CD4-positive, alpha-beta T cell (primary cell): ENCODE measurements around the gene HNRNPAB. TPM values are rescaled to one million over a fixed set of nuclear protein-coding genes. Genes with fewer than 3 reads are reported as not detected.

ENCODE experiments used
- ATAC-seq: fragments of 200-7000 bp; cut with Tn5 transposase; one replicate; pipeline ENCODE4 v1.10.0; 2022; ENCODE audit warnings: mild to moderate bottlenecking; ENCODE audit not compliant: poor library complexity
- CTCF ChIA-PET: fragments of 350-600 bp; sonication (Branson Sonifier 250); formaldehyde crosslinking; loops from one replicate; lab custom pipeline; 2021; ENCODE audit warnings: antibody characterized with exemption, inconsistent platforms; lab: Charles Lee
- POLR2A ChIA-PET: fragments of 350-600 bp; sonication (Branson Sonifier 250); formaldehyde crosslinking; loops from one replicate; lab custom pipeline; 2021; ENCODE audit warnings: antibody characterized with exemption, inconsistent platforms; lab: Charles Lee
- DNase-seq, 14 experiments: peaks; one replicate each; pipeline ENCODE4 v3.0.0-alpha.2; 2013 to 2020; ENCODE audit warnings: mixed read lengths in 2 of 14
- H3K27ac ChIP-seq, 2 donors: one replicate each; pipeline versions ENCODE4 v1.5.1 to v1.7.0; 2013; ENCODE audit warnings: low read length in 2 of 2, low read depth in 1 of 2, mild to moderate bottlenecking in 1 of 2
- H3K27me3 ChIP-seq, 2 experiments: 1 replicate in 1 of 2; 2 replicates in 1 of 2; pipeline versions ENCODE4 v1.6.1 to v1.7.0; 2013; ENCODE audit warnings: low read length in 2 of 2, control low read depth in 1 of 2, mild to moderate bottlenecking in 1 of 2, moderate library complexity in 1 of 2; ENCODE audit not compliant: insufficient read depth in 2 of 2, control insufficient read depth in 1 of 2
- H3K36me3 ChIP-seq: one replicate; pipeline ENCODE4 v1.6.1; 2013; ENCODE audit warnings: low read length, control low read depth; ENCODE audit not compliant: insufficient read depth
- H3K4me1 ChIP-seq: one replicate; pipeline ENCODE4 v1.6.1; 2013; ENCODE audit warnings: low read length, control low read depth; ENCODE audit not compliant: insufficient read depth
- H3K4me3 ChIP-seq: one replicate; pipeline ENCODE4 v1.5.1; 2013; ENCODE audit warnings: mild to moderate bottlenecking, low read length, moderate library complexity
- H3K9me3 ChIP-seq, 2 experiments: 1 replicate in 1 of 2; 2 replicates in 1 of 2; pipeline versions ENCODE4 v1.6.1 to v1.7.0; 2013; ENCODE audit warnings: low read length in 2 of 2, mild to moderate bottlenecking in 2 of 2, control low read depth in 1 of 2, moderate library complexity in 1 of 2; ENCODE audit not compliant: control insufficient read depth in 1 of 2, insufficient read depth in 1 of 2
- H3K27ac Mint-ChIP-seq: one replicate; pipeline ENCODE4 v1.8.0; 2020; ENCODE audit warnings: mixed read lengths
- H3K27me3 Mint-ChIP-seq: one replicate; pipeline ENCODE4 v1.8.0; 2021; ENCODE audit warnings: mixed read lengths
- H3K36me3 Mint-ChIP-seq: one replicate; pipeline ENCODE4 v1.8.0; 2021; ENCODE audit warnings: low read depth, mixed read lengths
- H3K4me1 Mint-ChIP-seq: one replicate; pipeline ENCODE4 v1.8.0; 2021; ENCODE audit warnings: low read depth, mixed read lengths
- H3K4me3 Mint-ChIP-seq: one replicate; pipeline ENCODE4 v1.8.0; 2020; ENCODE audit warnings: mild to moderate bottlenecking, mixed read lengths
- H3K9me3 Mint-ChIP-seq: one replicate; pipeline ENCODE4 v1.8.0; 2020; ENCODE audit warnings: mixed read lengths
- CTCF ChIP-seq: fragments of 200-600 bp; IDR thresholded peaks from one replicate; pipeline ENCODE4 v1.8.0; 2022; ENCODE audit warnings: antibody characterized with exemption, mild to moderate bottlenecking
- intact Hi-C, 2 experiments: fragments of 100-400 bp; cut with DNase I in 1 of 2; cut with micrococcal nuclease in 1 of 2; formaldehyde crosslinking; loops; one replicate each; pipeline versions ENCODE4 v1.15.1 to v1.9.0; 2023 to 2025; cut with DNase I, micrococcal nuclease
- total RNA-seq, 174 experiments: library from RNA in 2 of 174; stranded (reverse) in 2 of 174; gene quantifications; one replicate each; pipeline ENCODE4 v1.2.3 and lab custom pipeline; 2021 to 2026

The HNRNPAB gene
- total RNA-seq, 2 experiments from 2014 or later: 63.6 to 68.9 TPM

GRCh38 chr5:178182158-178182876, 22.0 kb upstream of the HNRNPAB start:
- ATAC-seq: no peak
- Histone ChIP-seq H3K4me1 (peaks cover 5% of the 10 kb centered on the region), H3K27ac (no peak overlapping the region), H3K27me3 (no peaks in the 10 kb centered on the region), H3K4me3 (no peak overlapping the region), H3K9me3 (no peaks in the 10 kb centered on the region), H3K36me3 (no peaks in the 10 kb centered on the region)
- Mint-ChIP-seq H3K4me1 (peaks cover 7% of the 10 kb centered on the region), H3K9me3 (no peaks in the 10 kb centered on the region), H3K36me3 (no peaks in the 10 kb centered on the region), H3K4me3 (no peak overlapping the region), H3K27ac (no peak overlapping the region), H3K27me3 (peaks cover 6% of the 10 kb centered on the region)
- CTCF ChIA-PET: no interaction called here
- POLR2A ChIA-PET: interaction anchor here (0.7 to 1.4 kb wide), 2 partner anchors 22 to 82 kb away, joined by 3 to 4 read pairs; partner anchors contain the start of gene HNRNPAB
- no peak for DNase-seq
- intact Hi-C loops: no loop called here
- TF ChIP-seq CTCF: no peak

DNA sequence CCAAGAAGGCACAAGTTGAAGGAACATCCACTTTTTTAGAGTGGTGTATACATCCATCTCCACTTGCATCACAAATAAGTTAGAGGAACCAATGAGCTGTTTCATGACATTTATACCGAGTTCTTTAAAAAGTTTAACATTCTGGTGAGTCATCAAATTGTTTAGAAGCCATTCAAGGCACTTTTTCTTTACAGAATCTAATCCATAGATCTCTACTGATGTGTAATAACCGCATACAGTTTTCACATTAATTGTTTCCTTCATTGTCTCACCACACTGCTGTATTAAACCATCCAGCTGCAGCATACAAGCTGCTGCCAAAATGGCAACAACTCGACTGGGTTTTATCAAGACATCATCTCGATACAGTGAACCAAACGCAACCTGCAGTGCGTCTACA, 17.9 kb upstream of the HNRNPAB start:
- POLR2A ChIA-PET: interaction anchor here (1.0 kb wide), 1 partner anchor 33 kb away, joined by 5 read pairs; the partner anchor contains the start of gene NHP2
- H3K36me3 ChIP-seq: no peaks in the 10 kb centered on the region
- H3K4me1 Mint-ChIP-seq: peaks cover 7% of the 10 kb centered on the region
- no peak overlapping the region for H3K27ac ChIP-seq
- H3K27me3 Mint-ChIP-seq: peaks cover 4% of the 10 kb centered on the region
- no peaks in the 10 kb centered on the region for H3K9me3 Mint-ChIP-seq
- DNase-seq (no peak), ATAC-seq (no peak)
- intact Hi-C loops: no loop called here
- H3K4me3 ChIP-seq: no peak overlapping the region
- H3K4me3 Mint-ChIP-seq: no peak overlapping the region
- no peak overlapping the region for H3K27ac Mint-ChIP-seq
- peaks cover 5% of the 10 kb centered on the region for H3K4me1 ChIP-seq
- peaks cover 0 to 8% of the 10 kb centered on the region in 2 experiments for H3K27me3 ChIP-seq
- no peak for TF ChIP-seq CTCF
- H3K9me3 ChIP-seq: no peaks in the 10 kb centered on the region
- CTCF ChIA-PET: no interaction called here
- no peaks in the 10 kb centered on the region for H3K36me3 Mint-ChIP-seq

GRCh38 chr5:178187014-178187413, 17.3 kb upstream of the HNRNPAB start, which contains the start of gene GMCL2:
TSS of gene GMCL2 (minus strand) at chr5:178187371. CDS start at chr5:178187299, 72 bp downstream.
- ATAC-seq (no peak), DNase-seq (peak in 1 of 14 experiments; percentile 18)
- no peak within 1 kb of the TSS for H3K27ac ChIP-seq
- Mint-ChIP-seq H3K4me1 (peaks cover 6% of the 10 kb centered on the region), H3K27me3 (peaks cover 4% of the 10 kb centered on the region), H3K27ac (no peak within 1 kb of the TSS), H3K9me3 (no peaks in the 10 kb centered on the region), H3K36me3 (no peaks in the 10 kb centered on the region), H3K4me3 (no peak within 1 kb of the TSS)
- H3K27me3 ChIP-seq: peaks cover under 1 to 8% of the 10 kb centered on the region in 2 experiments
- CTCF ChIA-PET: no interaction called here
- H3K9me3 ChIP-seq: no peaks in the 10 kb centered on the region
- POLR2A ChIA-PET: no interaction called here
- intact Hi-C loops: no loop called here
- peaks cover 5% of the 10 kb centered on the region for H3K4me1 ChIP-seq
- H3K36me3 ChIP-seq: no peaks in the 10 kb centered on the region
- no peak within 1 kb of the TSS for H3K4me3 ChIP-seq
- TF ChIP-seq CTCF: no peak
